ENCODE measurements around the gene FOS.

The FOS gene

GRCh38 chr14:75278422-75279152 is at the start of gene FOS (continued):
- TF ChIP-seq ZNF513 (tag by site-specific recombination; IDR thresholded peaks at IDR 0.05) = no peak
- TF ChIP-seq ZNF16 (tag by site-specific recombination; IDR thresholded peaks at IDR 0.05; ENCODE audit: low read depth) = no peak
- TF ChIP-seq ZNF521 (tag by site-specific recombination; IDR thresholded peaks at IDR 0.05) = no peak
- TF ChIP-seq HOXC10 (CRISPR knock-in tag; IDR thresholded peaks at IDR 0.05) = no peak
- no peak for TF ChIP-seq ZNF138 (tag by site-specific recombination; IDR thresholded peaks at IDR 0.05; ENCODE audit: borderline replicate concordance)
- TF ChIP-seq ZNF433 (tag by site-specific recombination; IDR thresholded peaks at IDR 0.05; ENCODE audit: low read depth) = no peak
- TF ChIP-seq ZNF214 (tag by site-specific recombination; IDR thresholded peaks at IDR 0.05; ENCODE audit: borderline replicate concordance) = no peak
- no peak for TF ChIP-seq ZBTB10 (tag by site-specific recombination; IDR thresholded peaks at IDR 0.05)
- no peak for TF ChIP-seq IKZF3 (tag by site-specific recombination; IDR thresholded peaks at IDR 0.05)
- TF ChIP-seq RBAK (tag by site-specific recombination; IDR thresholded peaks at IDR 0.05) = no peak
- TF ChIP-seq ZFP41 (tag by site-specific recombination; IDR thresholded peaks at IDR 0.05; ENCODE audit: borderline replicate concordance) = 0 out of 2 replicates have a peak, but pooled peaks have one; percentile 57
- peak; percentile 82 for TF ChIP-seq ZBTB26 (tag by site-specific recombination; optimal IDR thresholded peaks at IDR 0.05)
- TF ChIP-seq ZIC2 (tag by site-specific recombination; IDR thresholded peaks at IDR 0.05) = no peak
- no peak; the same call in none of the 2 replicates for TF ChIP-seq ZNF2 (tag by site-specific recombination; IDR thresholded peaks at IDR 0.05)
- no peak for TF ChIP-seq ZNF366 (tag by site-specific recombination; conservative IDR thresholded peaks at IDR 0.05)
- TF ChIP-seq GFI1B (tag by site-specific recombination; IDR thresholded peaks at IDR 0.05) = no peak
- TF ChIP-seq ZSCAN16 (tag by site-specific recombination; IDR thresholded peaks at IDR 0.05) = no peak
- TF ChIP-seq ZNF777 (tag by site-specific recombination; IDR thresholded peaks at IDR 0.05; ENCODE audit: borderline replicate concordance) = peak; percentile 50; the same call in 1 of the 2 replicates
- TF ChIP-seq ZNF768 (tag by site-specific recombination; IDR thresholded peaks at IDR 0.05) = no peak
- TF ChIP-seq GLI4 (tag by site-specific recombination; IDR thresholded peaks at IDR 0.05) = 0 out of 2 replicates have a peak, but pooled peaks have one; percentile 39
- TF ChIP-seq ZSCAN4 (tag by site-specific recombination; IDR thresholded peaks at IDR 0.05) = no peak; the same call in 1 of the 2 replicates
- peak; percentile 49 for TF ChIP-seq ZNF639 (tag by site-specific recombination; IDR thresholded peaks at IDR 0.05)
- no peak for TF ChIP-seq ZNF133 (tag by site-specific recombination; IDR thresholded peaks at IDR 0.05)
- no peak for TF ChIP-seq ZNF19 (tag by site-specific recombination; IDR thresholded peaks at IDR 0.05; ENCODE audit: low read depth)
- peak; percentile 68 for TF ChIP-seq SP3 (tag by site-specific recombination; IDR thresholded peaks at IDR 0.05)
- no peak for TF ChIP-seq ZNF423 (tag by site-specific recombination; IDR thresholded peaks at IDR 0.05)
- peak; percentile 64 for TF ChIP-seq ATF2 (tag by site-specific recombination; IDR thresholded peaks at IDR 0.05; ENCODE audit: low read depth)
- TF ChIP-seq ZNF76 (tag by site-specific recombination; IDR thresholded peaks at IDR 0.05; ENCODE audit: borderline replicate concordance, low read depth) = peak; percentile 75
- peak; percentile 12; the same call in 1 of the 2 replicates for TF ChIP-seq ZBTB8A (tag by site-specific recombination; IDR thresholded peaks at IDR 0.05)
- no peak for TF ChIP-seq ZNF658 (tag by site-specific recombination; IDR thresholded peaks at IDR 0.05)
- no peak for TF ChIP-seq REPIN1 (tag by site-specific recombination; IDR thresholded peaks at IDR 0.05; ENCODE audit: low read depth)
